ENCODE measurements around the gene ANKMY1. TPM values are rescaled to one million over a fixed set of nuclear protein-coding genes. Genes with fewer than 3 reads are reported as not detected.

ANKMY1 gene
- polyA plus RNA-seq, 1 experiment = 2.9 TPM

- POLR2A ChIA-PET = no interaction called here
- no peak for TF ChIP-seq CTCF (IDR thresholded peaks at IDR 0.05; ENCODE audit: low read depth, low read length)
- no peak overlapping the region for H3K4me3 ChIP-seq (ENCODE audit: low read depth, low read length)
- DNase-seq (ENCODE audit: low read depth, low spot score) = no peak
- H3K27ac ChIP-seq (ENCODE audit: low read depth, low read length) = no peak overlapping the region
- CTCF ChIA-PET = no interaction called here
- no peaks in the 10 kb centered on the region; the same call in 1 of the 2 replicates for H3K9me3 ChIP-seq (ENCODE audit: control insufficient read depth, insufficient read depth, low read length)
- no peaks in the 10 kb centered on the region for H3K27me3 ChIP-seq (ENCODE audit: control insufficient read depth, insufficient read depth, low read length)
These were observed 16.8 kb upstream of the ANKMY1 start for GRCh38 chr2:240574386-240575100.

- Histone ChIP-seq H3K9me3 (ENCODE audit: control insufficient read depth, insufficient read depth, low read length) (no peaks in the 10 kb centered on the region; the same call in 1 of the 2 replicates), H3K4me3 (ENCODE audit: low read depth, low read length) (no peak overlapping the region), H3K27me3 (ENCODE audit: control insufficient read depth, insufficient read depth, low read length) (no peaks in the 10 kb centered on the region), H3K27ac (ENCODE audit: low read depth, low read length) (no peak overlapping the region)
- ChIA-PET CTCF (no interaction called here), POLR2A (no interaction called here)
- no peak for TF ChIP-seq CTCF (IDR thresholded peaks at IDR 0.05; ENCODE audit: low read depth, low read length)
- no peak for DNase-seq (ENCODE audit: low read depth, low spot score)
These were observed 16.0 kb upstream of the ANKMY1 start for GRCh38 chr2:240573516-240574385.

GRCh38 chr2:240573071-240573515 is 15.3 kb upstream of the ANKMY1 start:
- POLR2A ChIA-PET = no interaction called here
- H3K27me3 ChIP-seq (ENCODE audit: control insufficient read depth, insufficient read depth, low read length) = no peaks in the 10 kb centered on the region
- no peak overlapping the region for H3K4me3 ChIP-seq (ENCODE audit: low read depth, low read length)
- DNase-seq (ENCODE audit: low read depth, low spot score) = no peak
- H3K27ac ChIP-seq (ENCODE audit: low read depth, low read length) = no peak overlapping the region
- no peak for TF ChIP-seq CTCF (IDR thresholded peaks at IDR 0.05; ENCODE audit: low read depth, low read length)
- H3K9me3 ChIP-seq (ENCODE audit: control insufficient read depth, insufficient read depth, low read length) = no peaks in the 10 kb centered on the region; the same call in 1 of the 2 replicates
- CTCF ChIA-PET = no interaction called here

- no peak for TF ChIP-seq CTCF (IDR thresholded peaks at IDR 0.05; ENCODE audit: low read depth, low read length)
- Histone ChIP-seq H3K9me3 (ENCODE audit: control insufficient read depth, insufficient read depth, low read length) (no peaks in the 10 kb centered on the region; the same call in 1 of the 2 replicates), H3K27me3 (ENCODE audit: control insufficient read depth, insufficient read depth, low read length) (no peaks in the 10 kb centered on the region), H3K27ac (ENCODE audit: low read depth, low read length) (no peak overlapping the region), H3K4me3 (ENCODE audit: low read depth, low read length) (no peak overlapping the region)
- no peak for DNase-seq (ENCODE audit: low read depth, low spot score)
- ChIA-PET CTCF (no interaction called here), POLR2A (no interaction called here)
These were observed 14.6 kb upstream of the ANKMY1 start for GRCh38 chr2:240572141-240573031.

Measured in AG04450 (cell line).